Kidney capillary endothelial cell (primary cell): ENCODE data around the gene NEUROG2.

Experiments
- DNase-seq: peaks from one replicate; pipeline ENCODE4 v3.0.0-alpha.2; 2018; ENCODE audit warnings: low spot score

Gene NEUROG2

GRCh38 chr4:112521123-112522023 lies 5.4 kb upstream of the NEUROG2 start:
- no peak for DNase-seq

GRCh38 chr4:112520598-112521122 lies 4.7 kb upstream of the NEUROG2 start:
- DNase-seq: no peak

- no peak for DNase-seq
Measured at GRCh38 chr4:112519689-112520597, 4.0 kb upstream of the NEUROG2 start.

- DNase-seq: no peak
Measured at GRCh38 chr4:112518675-112519074, 2.7 kb upstream of the NEUROG2 start.

GRCh38 chr4:112517911-112518310 lies 1.9 kb upstream of the NEUROG2 start:
- no peak for DNase-seq

- DNase-seq: no peak
Measured at GRCh38 chr4:112517067-112517634, 1.2 kb upstream of the NEUROG2 start.

GRCh38 chr4:112516471-112517066 lies 589 bp upstream of the NEUROG2 start:
- no peak for DNase-seq

GRCh38 chr4:112515198-112516065 lies 548 bp downstream of the NEUROG2 start:
- DNase-seq: no peak

GRCh38 chr4:112514647-112515197 lies 1.3 kb downstream of the NEUROG2 start:
- no peak for DNase-seq

- DNase-seq: no peak
Measured at GRCh38 chr4:112513971-112514646, 1.9 kb downstream of the NEUROG2 start.

GRCh38 chr4:112511803-112512118 lies 4.2 kb downstream of the NEUROG2 start:
- no peak for DNase-seq

GRCh38 chr4:112511093-112511802 lies 4.7 kb downstream of the NEUROG2 start:
- DNase-seq: no peak

- DNase-seq: no peak
Measured at GRCh38 chr4:112510291-112511092, 5.5 kb downstream of the NEUROG2 start.

- DNase-seq: no peak
Measured at GRCh38 chr4:112509243-112510141, 6.5 kb downstream of the NEUROG2 start.

GRCh38 chr4:112508356-112508755 lies 7.6 kb downstream of the NEUROG2 start:
- DNase-seq: no peak

- no peak for DNase-seq
Measured at GRCh38 chr4:112504807-112505206, 11.2 kb downstream of the NEUROG2 start.

- DNase-seq: no peak
Measured at GRCh38 chr4:112502871-112503270, 13.1 kb downstream of the NEUROG2 start.

- DNase-seq: no peak
Measured at GRCh38 chr4:112492321-112492720, 23.7 kb downstream of the NEUROG2 start.
